Fibroblast of mammary gland (primary cell): Measurements from ENCODE around the gene MED15.

ENCODE experiments used
- DNase-seq: peaks from one replicate; pipeline ENCODE4 v3.0.0-alpha.2; 2010; ENCODE audit warnings: low read depth
- H3K4me3 ChIP-seq: 2 replicates; pipeline ENCODE4 v1.5.1; 2011; ENCODE audit warnings: low read depth, mild to moderate bottlenecking, low read length, moderate library complexity; ENCODE audit not compliant: control insufficient read depth
- TF ChIP-seq, protein P1 (sequence below): conservative IDR thresholded peaks from 2 replicates; pipeline ENCODE4 v1.5.1; 2011; ENCODE audit warnings: low read depth, low read length, inconsistent platforms; ENCODE audit not compliant: control insufficient read depth, insufficient read depth

The MED15 gene

DNA sequence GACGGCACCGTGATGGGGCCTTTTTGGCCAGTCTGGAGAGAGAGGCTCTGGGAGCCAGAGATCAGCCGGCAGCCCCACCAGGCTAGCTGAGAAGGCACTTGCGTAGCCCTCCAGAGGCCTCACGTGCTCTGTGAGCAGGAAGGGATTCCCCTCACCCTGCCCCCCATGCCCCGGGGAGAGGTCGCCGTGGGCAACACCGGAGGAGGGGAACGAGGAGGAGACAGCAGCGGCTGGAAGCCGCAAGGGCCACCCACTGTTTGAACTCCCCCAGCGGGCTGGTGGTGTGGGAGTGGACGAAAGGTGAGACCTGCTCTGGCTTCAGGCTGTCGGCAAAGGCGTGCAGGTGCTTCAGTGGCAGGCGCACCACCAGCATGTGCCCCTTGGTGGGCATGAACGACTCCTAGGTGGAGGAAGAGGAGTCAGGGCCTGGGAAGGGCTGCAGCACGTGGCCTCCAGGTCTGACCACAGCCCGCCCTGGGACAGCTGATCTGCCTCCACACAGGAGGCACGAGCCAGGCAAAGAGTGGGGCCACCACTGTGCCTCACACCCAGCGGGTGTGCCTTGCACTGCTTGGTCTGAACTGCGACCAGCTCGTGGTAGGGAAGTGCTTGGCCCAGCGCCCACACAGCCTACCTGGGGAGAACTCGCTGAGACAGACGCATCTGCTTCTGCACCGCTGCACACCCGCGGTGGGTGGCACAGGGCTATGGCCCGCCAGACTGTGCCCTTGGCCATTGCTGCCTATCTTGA, 99.9 kb downstream of the MED15 start:
- TF ChIP-seq, protein P1, sequence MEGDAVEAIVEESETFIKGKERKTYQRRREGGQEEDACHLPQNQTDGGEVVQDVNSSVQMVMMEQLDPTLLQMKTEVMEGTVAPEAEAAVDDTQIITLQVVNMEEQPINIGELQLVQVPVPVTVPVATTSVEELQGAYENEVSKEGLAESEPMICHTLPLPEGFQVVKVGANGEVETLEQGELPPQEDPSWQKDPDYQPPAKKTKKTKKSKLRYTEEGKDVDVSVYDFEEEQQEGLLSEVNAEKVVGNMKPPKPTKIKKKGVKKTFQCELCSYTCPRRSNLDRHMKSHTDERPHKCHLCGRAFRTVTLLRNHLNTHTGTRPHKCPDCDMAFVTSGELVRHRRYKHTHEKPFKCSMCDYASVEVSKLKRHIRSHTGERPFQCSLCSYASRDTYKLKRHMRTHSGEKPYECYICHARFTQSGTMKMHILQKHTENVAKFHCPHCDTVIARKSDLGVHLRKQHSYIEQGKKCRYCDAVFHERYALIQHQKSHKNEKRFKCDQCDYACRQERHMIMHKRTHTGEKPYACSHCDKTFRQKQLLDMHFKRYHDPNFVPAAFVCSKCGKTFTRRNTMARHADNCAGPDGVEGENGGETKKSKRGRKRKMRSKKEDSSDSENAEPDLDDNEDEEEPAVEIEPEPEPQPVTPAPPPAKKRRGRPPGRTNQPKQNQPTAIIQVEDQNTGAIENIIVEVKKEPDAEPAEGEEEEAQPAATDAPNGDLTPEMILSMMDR = no peak
- no peak overlapping the region for H3K4me3 ChIP-seq
- DNase-seq = no peak

DNA sequence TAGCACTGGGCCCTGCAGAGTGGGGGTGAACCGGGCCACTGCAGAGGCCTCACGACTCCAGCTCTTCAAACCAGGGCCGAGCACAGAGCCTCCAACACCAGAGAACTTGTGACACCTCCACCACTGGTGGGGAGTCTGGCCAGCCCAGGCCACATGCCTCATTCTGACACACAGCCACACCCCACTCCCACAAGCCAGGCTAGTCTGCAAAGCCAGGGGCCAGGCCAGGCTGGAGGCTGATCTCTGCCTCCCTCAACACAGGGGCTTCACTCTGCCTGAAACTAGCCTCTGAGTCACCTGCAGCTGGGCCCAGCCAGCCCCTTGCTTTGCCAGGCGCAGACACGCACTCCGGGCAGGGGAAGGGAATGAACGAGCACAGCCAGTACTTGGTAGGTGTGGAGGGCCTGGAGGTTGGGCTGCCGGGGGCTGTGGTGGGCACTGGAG, 102.9 kb downstream of the MED15 start:
- DNase-seq = peak; percentile 14
- no peak overlapping the region for H3K4me3 ChIP-seq
- TF ChIP-seq, protein P1 = no peak

DNA sequence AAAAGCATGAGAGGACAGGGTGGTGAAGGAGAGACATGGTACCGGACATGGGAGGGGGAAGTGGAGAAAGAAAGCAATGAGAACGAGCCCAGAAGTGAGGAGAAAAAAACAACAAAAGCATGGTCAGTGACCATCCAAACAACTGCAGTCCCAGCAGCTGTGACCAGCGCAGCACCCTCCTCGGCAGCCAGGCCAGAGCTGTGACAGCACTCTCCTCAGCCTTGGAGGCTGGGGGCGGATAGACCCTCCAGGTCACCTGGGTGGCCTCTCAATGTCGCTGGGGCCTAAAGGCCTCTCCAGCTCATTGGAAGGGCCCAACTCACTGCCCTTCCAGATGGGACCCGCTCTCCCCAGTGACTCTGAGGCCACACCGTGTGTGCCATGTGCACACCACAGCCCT, 103.3 kb downstream of the MED15 start:
- H3K4me3 ChIP-seq = no peak overlapping the region
- TF ChIP-seq, protein P1 = no peak
- DNase-seq = no peak

DNA sequence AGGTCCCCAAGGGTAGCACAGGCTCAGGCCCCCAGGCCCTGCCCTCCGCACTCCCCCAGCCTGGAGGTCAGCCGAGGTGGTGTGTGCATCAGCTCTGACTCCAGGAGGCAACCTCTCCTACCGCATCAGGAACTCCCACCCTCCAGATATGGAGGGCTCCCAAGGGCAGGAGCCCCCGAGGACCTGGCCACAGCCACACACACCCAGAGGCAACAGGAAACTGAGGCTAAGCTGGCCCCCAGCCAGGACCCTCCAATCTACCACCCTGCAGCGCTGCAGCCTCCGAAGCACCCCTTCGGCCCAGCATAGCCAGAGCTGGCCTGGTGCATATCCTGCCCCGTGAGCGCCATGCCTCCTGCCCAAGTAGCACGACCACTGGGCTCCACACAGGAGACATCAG, 104.0 kb downstream of the MED15 start:
- TF ChIP-seq, protein P1 = no peak
- DNase-seq = no peak
- no peak overlapping the region for H3K4me3 ChIP-seq

DNA sequence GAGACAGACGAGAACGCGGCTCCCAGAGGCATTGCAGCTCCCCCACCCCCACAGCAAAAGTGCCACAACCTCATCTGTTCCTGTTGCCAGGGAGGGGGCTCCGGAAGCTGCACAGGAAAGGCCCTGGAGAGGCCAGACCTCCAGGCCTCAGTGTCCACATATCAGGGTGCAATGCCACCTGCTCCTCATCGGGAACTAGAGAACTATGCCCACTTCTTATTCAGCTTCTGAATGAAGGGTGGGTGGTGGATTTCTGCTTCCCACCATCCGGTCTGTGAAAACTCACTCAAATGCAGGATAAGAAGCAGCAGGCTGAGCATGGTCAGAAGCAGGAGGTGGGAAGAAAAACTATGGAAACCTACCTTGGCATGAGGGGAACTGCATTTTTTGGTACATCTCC, 105.9 kb downstream of the MED15 start:
- no peak for DNase-seq
- TF ChIP-seq, protein P1 = no peak
- H3K4me3 ChIP-seq = no peak overlapping the region

DNA sequence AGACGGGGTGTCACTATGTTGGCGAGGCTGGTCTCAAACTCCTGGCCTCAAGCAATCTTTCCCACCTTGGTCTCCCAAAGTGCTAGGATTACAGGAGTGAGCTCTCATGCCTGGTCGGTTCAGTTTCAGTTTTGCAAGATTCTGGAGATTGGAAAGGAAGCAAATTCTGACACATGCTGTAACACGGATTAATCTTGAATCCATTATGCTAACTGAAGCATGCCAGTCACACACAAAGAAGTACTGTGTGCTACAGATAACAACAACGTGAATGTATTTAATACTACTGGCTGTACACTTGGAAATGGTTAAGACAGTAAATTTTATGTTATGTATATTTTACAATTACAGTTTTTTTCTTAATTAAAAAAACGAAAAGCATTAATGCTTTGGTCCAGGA, 107.6 kb downstream of the MED15 start:
- H3K4me3 ChIP-seq = no peak overlapping the region
- DNase-seq = no peak
- TF ChIP-seq, protein P1 = no peak
